NCI-H2171 treated with DMSO at 0.1 percent for 48 hours (cell line): Measurements from ENCODE around the gene CARD11.
"Not testable (repeated sequence)": the region's sequence is repeated elsewhere in the genome, so short reads cannot be mapped to it uniquely, and the experiment has no call there.

Experiments used
- DNase-seq: peaks from one replicate; lab custom pipeline; 2025; lab: John Stamatoyannopoulos, UW

CARD11 gene

DNA sequence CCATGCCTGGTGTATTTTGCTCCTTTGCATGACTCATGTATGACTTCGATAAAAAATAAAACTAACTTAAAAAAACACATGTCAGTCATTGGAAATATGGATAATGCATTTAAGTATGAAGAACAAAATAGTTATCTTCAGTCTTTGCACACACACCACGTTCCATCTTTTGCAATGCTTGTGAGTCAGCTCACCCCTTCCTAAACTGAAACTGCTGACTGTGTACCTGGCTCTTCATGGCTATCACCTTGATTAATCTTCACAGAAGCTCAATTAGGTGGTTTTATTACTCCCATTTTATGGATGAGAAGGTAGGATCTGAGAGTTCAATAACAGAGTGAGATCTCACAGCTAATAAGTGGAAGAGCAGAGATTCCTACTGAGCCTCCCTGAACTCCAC, 79.5 kb downstream of the CARD11 start:
- no peak for DNase-seq

GRCh38 chr7:2962865-2963264, 80.8 kb downstream of the CARD11 start:
- no peak for DNase-seq

- DNase-seq: no peak
These were observed 83.7 kb downstream of the CARD11 start for GRCh38 chr7:2959828-2960599.

DNA sequence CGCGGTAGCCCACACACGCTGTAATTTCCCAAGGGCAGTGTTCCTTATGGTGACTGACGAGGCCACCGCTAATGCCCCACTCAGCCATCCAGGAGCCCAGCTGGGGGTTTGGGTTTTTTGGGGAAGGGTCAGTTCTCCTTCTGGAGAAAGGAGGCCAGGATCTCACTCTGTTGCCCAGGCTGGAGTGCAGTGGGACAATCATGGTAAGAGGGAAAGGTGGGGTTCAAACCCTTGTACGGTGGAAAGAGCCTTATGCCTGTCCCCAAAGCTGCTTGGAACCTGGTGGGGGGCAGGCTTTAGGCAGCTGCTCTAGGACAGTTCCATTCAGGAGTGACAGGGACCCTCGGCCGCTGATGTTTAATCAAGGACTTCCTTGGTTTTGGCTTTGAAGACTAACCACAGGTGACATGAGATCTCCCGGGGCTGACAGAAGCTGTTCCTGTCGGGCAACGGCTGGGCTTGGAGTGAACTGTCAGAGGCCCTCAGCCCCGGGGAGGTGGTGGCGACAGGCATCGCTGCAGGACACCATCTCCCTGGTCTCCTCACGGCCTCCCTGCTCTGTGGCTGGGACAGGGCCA, 84.5 kb downstream of the CARD11 start:
- no peak for DNase-seq

- no peak for DNase-seq
These were observed 85.1 kb downstream of the CARD11 start for GRCh38 chr7:2958416-2959102.

DNA sequence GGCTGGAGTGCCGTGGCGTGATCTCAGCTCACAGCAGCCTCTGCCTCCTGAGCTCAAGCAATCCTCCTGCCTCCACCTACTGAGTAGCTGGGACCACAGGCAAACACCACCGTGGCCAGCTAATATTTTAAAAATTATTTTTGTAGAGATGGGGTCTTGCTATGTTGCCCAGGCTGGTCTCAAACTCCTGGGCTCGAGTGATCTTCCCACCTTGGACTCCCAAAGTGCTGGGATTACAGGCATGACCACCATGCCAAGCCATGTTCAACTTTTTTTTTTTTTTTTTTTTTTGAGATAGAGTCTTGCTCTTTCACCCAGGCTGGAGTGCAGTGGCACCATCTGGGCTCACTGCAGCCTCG, 86.3 kb downstream of the CARD11 start:
- DNase-seq: not testable (repeated sequence)

DNA sequence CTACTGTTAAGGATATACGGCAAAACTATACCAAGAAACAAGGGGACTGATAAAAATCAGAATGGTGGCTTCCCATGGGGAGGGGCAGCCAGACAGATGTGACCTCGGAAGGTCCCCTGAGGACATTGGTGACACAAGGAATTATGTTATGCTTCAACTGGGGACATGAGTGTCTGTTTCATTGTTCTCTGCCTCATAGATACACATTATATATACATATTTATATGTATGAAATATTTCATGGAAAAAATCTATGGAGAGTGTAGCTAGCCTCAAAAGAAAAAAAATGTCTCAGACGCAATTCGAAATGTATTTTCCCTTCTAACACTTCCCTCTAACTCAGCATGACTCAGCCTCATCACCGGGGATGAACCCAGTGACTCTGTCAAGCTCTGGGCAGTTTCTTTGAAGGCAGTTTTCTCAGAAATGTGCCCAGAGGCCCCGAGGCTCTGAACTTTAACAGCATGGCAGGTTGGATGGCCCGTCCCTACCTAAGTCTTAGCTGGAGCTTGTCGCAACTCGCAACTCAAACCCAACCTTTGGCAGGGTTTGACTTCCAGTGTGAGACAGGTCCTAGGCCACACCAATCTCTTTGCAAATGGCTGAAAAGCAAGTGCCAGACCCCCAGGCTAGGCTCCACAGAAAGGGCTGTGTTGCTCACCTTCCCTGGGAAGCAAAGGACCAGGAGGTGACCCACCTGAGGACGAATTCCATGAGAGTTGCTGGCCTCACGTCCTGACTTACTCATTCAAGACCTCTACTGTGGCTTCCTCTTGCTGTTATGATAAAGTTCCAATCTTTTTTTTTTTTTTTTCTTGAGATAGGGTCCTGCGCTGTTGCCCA, 86.9 kb downstream of the CARD11 start:
- DNase-seq: peak; percentile 27

DNA sequence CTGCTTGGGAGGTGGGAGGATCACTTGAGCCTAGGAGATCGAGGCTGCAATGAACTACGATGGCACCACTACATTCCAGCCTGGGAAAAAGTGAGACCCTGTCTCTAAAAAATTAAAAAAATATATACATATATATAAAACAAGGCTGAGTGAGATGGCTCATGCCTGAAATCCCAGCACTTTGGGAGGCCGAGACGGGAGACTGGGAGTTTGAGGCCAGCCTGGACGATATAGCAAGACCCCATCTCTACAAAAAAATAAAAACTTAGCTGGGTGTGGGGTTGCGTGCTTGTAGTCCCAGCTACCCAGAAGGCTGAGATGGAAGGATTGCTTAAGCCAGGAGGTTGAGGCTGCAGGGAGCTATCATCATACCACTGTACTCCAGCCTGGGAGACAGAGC, 87.6 kb downstream of the CARD11 start:
- DNase-seq: no peak

DNA sequence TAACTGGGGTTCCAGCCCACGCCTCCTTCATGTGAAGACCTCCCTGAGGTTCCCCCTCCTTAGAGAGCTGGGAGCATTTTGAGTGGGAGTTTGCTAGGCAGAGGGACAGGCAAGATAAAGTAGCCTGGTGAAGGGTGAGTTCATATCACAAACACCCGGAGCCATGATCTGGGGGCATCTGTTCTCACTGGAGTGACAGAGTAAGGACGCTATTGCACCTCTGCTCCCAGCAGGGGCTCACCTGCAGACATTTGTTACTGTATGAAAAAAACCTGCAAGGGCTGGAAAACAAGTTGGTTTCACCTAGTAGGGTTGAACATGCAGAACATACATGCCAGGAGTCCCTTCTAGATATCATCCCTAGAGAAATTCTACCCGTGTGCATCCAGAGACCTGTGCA, 88.4 kb downstream of the CARD11 start:
- no peak for DNase-seq

DNA sequence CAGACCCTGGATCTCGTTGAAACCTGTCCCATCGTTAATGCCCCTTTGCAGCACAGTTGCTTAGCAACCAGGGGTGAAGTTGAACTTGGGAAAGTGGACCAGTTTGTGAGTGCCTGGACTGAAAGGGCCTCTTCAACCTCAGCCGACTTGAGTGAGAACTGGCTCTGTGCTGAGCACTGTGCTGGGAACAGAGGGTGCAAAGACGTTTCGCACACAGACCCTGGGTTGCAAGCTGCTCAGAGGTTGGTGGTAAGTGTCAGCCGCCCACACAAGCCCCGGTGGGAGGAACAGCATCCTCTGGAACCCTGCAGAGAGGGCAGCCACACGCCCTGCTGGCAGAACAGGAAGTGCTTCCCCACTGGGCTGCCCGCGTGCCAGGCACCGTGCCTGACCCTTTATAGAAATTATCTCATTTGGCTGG, 89.2 kb downstream of the CARD11 start:
- DNase-seq: no peak

GRCh38 chr7:2953588-2954407, 89.9 kb downstream of the CARD11 start:
- no peak for DNase-seq

- no peak for DNase-seq
These were observed 90.6 kb downstream of the CARD11 start for GRCh38 chr7:2953099-2953498.

DNA sequence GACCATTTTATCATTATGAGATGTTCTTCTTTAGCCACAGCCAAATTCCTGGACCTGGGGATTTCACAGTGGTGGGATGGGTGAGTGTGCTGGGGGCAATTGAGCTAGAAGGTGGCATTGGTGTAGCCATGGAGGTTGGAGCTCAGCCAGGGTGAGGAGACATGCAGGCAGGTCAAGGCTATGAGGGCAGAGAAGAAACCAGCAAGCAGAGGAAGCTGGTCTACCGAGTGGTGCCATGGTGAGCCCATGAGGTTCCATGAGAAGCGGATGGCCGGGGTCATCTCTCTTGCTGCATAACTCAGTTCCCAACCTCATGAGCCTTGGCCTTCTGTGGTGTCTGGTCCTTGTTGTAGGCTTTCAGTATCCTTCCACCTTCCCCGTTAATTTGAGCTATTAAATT, 91.4 kb downstream of the CARD11 start:
- no peak for DNase-seq

DNA sequence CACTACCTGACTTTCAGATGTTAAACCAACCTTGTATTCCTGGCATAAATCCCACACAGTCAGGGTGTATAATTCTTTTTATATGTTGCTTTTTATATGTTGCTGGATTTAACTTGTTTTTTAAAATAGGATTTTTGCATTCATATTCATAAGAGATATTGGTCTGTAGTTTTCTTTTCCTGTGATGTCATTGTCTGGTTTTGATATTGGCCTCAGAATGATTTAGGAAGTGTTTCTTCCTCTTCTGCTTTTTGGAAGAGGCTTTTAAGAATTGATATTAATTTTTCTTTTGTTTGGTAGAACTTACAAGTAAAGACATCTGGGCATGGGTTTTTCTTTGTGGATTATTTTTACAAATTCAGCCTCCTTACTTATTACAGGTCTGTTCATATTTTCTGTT, 93.1 kb downstream of the CARD11 start:
- no peak for DNase-seq

DNA sequence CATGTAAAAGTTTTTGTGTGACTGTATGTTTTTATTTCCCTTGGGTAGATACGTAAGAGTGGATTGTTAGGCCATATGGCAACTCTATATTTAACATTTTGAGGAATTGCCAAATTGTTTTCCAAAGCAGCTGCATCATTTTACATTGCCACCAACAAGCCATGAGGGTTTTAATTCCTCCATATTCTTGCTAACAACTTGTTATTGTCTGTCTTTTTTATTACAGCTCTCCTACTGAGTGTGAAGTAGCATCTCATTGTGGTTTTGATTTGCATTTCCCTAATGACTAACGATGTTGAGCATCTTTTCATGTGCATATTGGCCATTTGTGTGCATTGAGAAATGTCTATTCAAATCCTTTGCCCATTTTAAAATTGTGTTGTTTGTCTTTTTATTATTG, 94.9 kb downstream of the CARD11 start:
- DNase-seq: peak; percentile 66

DNA sequence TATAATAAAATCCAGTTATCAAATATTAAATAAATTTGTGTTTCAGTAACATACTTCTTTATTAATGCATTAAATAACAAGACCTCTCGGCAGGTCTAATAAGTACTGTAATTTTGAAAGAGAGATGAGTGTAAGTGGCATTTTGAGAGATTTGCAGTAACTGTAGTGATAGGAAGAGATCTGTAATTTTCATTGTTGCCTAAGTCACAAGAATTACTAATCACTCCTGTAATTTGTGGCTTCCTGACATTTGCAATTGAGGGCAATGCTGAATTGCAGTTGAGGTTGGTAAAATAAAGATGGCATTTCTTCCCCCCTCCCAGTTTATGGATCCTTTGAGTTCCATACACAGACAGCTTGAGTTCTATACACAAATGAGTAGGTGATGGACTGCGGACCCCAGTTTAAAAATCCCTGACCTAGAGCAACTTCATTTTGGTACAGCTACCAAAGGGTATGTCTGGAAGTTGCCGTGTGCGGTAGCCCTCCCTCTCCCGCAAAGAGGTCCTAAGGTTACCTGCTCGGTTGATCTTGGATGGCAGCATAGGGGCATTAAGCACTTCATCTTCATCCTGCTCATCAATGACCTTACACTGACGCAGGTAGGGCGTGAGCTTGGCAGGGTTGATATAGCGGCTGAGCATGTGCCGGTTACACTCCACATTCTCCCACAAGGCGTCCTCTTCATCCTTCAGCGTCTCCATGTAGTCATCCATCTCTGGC, 96.4 kb downstream of the CARD11 start:
- DNase-seq: no peak

DNA sequence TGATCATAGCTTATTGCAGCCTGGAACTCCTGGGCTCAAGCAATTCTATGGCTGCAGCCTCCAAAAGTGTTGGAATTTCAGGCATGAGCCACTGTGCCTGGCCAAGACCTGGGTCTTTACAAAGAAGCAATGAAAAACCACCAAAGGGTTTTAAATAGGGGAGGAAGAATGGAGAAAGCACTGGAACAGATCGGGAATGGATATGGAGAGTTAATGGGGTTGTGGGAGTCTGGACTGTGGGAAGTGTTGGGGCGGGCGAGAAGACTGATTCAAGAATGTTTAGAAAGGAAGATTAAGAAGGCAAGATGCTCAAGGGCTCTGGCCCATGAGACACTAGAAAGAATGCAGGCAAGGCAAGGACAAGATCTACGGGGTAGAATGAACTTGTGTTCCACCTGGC, 98.5 kb downstream of the CARD11 start:
- DNase-seq: no peak

GRCh38 chr7:2944739-2945138, 98.9 kb downstream of the CARD11 start:
- DNase-seq: no peak

DNA sequence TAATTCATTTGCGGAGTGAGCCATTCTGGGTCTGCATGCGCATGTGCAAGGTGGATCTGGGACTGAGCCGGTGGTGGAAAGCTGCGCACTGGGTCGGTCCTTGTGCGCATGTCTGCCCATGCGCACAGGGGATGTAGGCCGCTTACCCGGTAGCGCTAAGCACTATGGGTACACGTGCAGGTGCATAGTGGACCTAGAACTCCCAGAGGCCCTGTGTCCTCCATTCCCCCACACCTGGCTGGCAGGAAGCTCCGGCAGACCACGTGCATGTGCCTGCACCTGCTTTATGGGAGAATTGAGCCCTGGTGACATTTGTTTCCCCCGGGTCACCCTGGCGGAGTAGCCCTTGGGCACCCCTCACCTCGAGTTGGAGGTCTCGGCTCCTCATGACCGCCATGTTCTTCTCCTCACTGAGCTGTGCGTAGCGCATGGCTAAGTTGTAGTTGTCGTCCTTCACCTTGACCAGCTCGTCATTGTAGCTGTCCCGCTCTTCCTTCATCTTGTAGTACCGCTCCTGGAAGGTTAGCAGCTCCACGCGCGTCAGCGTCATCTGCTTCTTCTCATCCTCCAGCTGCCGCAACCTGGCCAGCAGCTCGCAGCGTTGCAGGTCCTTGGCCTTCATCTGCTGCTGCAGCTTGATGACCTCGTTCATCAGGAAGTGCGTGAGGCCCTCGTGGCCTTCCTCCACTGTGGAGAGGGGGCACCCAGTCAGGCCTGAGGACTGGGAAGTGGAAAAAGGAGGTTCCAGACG, 99.6 kb downstream of the CARD11 start:
- DNase-seq: no peak

DNA sequence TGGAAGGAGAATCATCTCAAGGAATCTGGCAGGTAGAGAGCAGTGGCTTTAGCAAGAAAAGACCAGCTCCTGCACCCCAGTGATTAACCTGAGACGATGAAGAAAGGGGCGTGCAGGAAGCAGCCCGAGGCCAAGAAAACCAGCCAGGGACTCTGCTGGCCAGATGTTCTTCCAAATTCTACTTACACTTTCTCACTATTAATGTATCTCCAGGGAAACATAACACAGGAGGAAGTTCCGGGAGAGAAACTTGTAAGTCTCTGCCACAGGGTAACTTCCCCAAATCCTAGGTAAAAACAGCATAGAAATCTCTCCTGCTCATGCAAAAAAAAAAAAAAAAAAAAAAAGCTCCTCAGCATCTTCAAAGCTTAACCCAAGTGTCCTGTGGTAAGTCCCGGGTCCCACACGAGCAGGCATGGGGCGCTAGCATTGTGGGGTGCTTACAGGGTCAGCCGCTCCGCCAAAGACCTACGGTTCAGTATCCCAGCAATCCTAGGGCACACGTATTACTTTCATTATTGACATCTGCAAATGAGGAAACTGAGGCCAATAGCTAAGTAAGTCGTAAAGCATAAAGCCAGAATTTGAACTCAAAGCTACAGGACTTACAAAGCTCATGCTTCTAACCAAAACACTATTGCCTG, 102.3 kb downstream of the CARD11 start:
- no peak for DNase-seq
